Kidney tubule cell (primary cell): Measurements from ENCODE around the gene BRD3.

Experiments
- DNase-seq: peaks from one replicate; pipeline ENCODE4 v3.0.0-alpha.2; 2018; ENCODE audit warnings: low spot score

The BRD3 gene

GRCh38 chr9:134024828-134025605 lies 42.8 kb downstream of the BRD3 start, which contains the start of gene BRD3OS:
Gene BRD3OS, plus strand, starts transcription at chr9:134025481. Its CDS starts 1,267 bp downstream, at chr9:134026748.
- peak; percentile 97 for DNase-seq

GRCh38 chr9:134024214-134024792 lies 43.5 kb downstream of the BRD3 start:
- DNase-seq = no peak

GRCh38 chr9:134014946-134015345 lies 52.9 kb downstream of the BRD3 start:
- peak; percentile 79 for DNase-seq

- DNase-seq = no peak
These were observed 56.4 kb downstream of the BRD3 start for GRCh38 chr9:134011401-134011800.

- no peak for DNase-seq
These were observed 57.3 kb downstream of the BRD3 start for GRCh38 chr9:134010310-134011173.

GRCh38 chr9:134007571-134007970 lies 60.3 kb downstream of the BRD3 start:
- no peak for DNase-seq

GRCh38 chr9:134007150-134007549 lies 60.7 kb downstream of the BRD3 start:
- DNase-seq = no peak

GRCh38 chr9:134005381-134005780 lies 62.4 kb downstream of the BRD3 start:
- no peak for DNase-seq

GRCh38 chr9:134004881-134005280 lies 62.9 kb downstream of the BRD3 start:
- DNase-seq = no peak

- DNase-seq = no peak
These were observed 63.5 kb downstream of the BRD3 start for GRCh38 chr9:134004131-134004873.

GRCh38 chr9:134003237-134003636 lies 64.6 kb downstream of the BRD3 start:
- DNase-seq = no peak

- DNase-seq = no peak
These were observed 65.0 kb downstream of the BRD3 start for GRCh38 chr9:134002796-134003195.

- DNase-seq = no peak
These were observed 68.0 kb downstream of the BRD3 start for GRCh38 chr9:133999851-134000265.

- no peak for DNase-seq
These were observed 68.8 kb downstream of the BRD3 start for GRCh38 chr9:133998915-133999595.

- no peak for DNase-seq
These were observed 70.2 kb downstream of the BRD3 start for GRCh38 chr9:133997584-133997983.

GRCh38 chr9:133996531-133997520 lies 71.0 kb downstream of the BRD3 start:
- no peak for DNase-seq

- peak; percentile 69 for DNase-seq
These were observed 72.6 kb downstream of the BRD3 start for GRCh38 chr9:133995012-133995896.

- DNase-seq = peak; percentile 70
These were observed 73.3 kb downstream of the BRD3 start for GRCh38 chr9:133994353-133995011.
